LNCaP clone FGC (cell line): ENCODE measurements around the gene PKP2.

Experiments
- DNase-seq: peaks from one replicate; pipeline ENCODE4 v3.0.0-alpha.2; 2011; ENCODE audit warnings: low read depth
- H3K4me3 ChIP-seq: 2 replicates; pipeline ENCODE4 v1.5.1; 2011; ENCODE audit warnings: mild to moderate bottlenecking, low read depth, low read length, control low read depth
- CTCF ChIP-seq: IDR thresholded peaks from 2 replicates; pipeline ENCODE4 v1.5.1; 2012; ENCODE audit warnings: mild to moderate bottlenecking; ENCODE audit not compliant: control insufficient read depth, insufficient read depth; ENCODE audit errors: extremely low read depth

Gene PKP2

DNA sequence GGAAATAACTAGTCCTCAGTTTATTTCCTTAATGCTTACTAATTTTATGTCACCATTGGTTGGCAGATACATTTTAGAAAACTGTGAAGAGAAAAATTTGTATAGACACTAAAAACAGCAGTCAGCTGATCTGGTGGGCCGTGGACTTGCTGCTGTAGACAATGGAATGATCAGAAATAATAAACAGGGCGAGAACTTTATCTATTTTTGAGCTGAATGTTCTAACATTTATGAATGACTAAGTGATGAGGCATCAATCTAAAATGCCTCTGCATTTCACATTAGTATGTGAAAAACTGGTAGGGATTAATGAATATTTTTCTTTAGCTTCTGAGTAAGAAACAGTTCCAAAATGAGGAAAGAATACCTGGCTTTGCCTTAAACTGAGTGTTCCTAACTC, 24.8 kb upstream of the PKP2 start:
- DNase-seq: no peak
- TF ChIP-seq CTCF: no peak
- no peak overlapping the region for H3K4me3 ChIP-seq

GRCh38 chr12:32920506-32921085, 24.0 kb upstream of the PKP2 start:
- no peak for DNase-seq
- H3K4me3 ChIP-seq: no peak overlapping the region
- TF ChIP-seq CTCF: no peak

GRCh38 chr12:32918890-32919801, 22.6 kb upstream of the PKP2 start:
- DNase-seq: no peak
- no peak overlapping the region for H3K4me3 ChIP-seq
- peak; percentile 55 for TF ChIP-seq CTCF

- DNase-seq: no peak
- TF ChIP-seq CTCF: no peak
- no peak overlapping the region for H3K4me3 ChIP-seq
These were observed 20.6 kb upstream of the PKP2 start for GRCh38 chr12:32917094-32917611.

DNA sequence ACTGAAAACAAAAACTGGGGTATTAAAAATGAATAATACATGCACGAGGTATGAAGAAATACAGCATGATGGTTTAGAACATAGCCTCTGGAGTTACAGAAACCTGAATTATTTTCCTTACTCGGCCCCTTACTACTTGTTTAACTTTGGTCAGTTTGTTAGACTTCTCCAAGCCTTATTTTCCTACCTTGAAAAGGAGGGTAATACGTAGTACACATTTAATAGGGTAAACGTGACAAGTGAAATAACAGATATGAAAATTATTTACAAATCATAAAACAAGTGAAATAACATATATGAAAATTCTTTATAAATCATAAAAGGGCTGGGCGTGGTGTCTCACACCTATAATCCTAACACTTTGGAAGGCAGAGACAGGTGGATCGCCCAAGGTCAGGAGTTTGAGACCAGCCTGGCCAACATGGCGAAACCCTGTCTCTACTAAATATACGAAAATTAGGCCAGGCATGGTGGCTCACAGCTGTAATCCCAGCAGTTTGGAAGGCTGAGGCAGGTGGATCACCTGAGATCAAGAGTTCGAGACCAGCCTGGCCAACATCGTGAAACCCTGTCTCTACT, 11.4 kb upstream of the PKP2 start:
- H3K4me3 ChIP-seq: no peak overlapping the region
- no peak for TF ChIP-seq CTCF
- DNase-seq: no peak

GRCh38 chr12:32907166-32907565, 10.6 kb upstream of the PKP2 start:
- no peak overlapping the region for H3K4me3 ChIP-seq
- no peak for TF ChIP-seq CTCF
- no peak for DNase-seq
